ENCODE measurements around the gene CRYBG3.

Gene CRYBG3

DNA sequence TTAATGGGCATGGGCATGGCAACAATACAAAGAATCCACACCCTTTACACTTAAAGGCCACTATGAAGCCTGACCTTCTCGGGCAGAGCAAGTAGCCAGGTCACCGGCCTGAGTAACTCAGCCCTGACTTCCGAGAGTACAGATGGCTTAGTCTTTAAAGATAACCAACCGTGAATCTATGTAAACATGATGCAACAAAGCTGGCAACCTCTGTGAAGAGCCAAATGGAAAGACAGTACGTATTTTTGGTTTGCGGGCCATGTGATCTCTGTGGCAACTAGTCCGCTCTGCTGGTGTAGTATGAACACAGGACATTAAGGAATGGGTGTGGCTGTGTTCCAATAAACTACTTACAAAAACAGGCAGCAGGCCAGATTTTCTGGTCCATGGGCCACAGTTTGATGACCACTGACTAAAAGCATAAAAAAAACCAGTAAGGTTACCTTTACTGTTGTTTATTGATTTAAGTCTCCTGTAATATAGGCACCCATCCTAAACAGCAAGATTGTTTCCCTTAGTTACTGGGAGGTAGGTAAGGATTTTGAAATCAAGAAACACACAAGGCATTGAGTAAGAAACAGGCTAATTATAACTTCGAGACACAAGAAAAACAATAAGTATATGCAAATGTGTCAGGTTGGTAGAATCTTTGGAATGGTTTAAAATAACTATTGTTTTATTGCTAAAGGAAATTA, 136.0 kb downstream of the CRYBG3 start:
- Histone ChIP-seq H3K9me3 (ENCODE audit: control insufficient read depth, low read length) (no peaks in the 10 kb centered on the region), H3K36me3 (ENCODE audit: control insufficient read depth, insufficient read depth, low read length) (peaks cover 35% of the 10 kb centered on the region), H3K27ac (ENCODE audit: low read depth, low read length, severe bottlenecking) (no peak overlapping the region), H3K4me3 (ENCODE audit: extremely low read depth, insufficient read depth, low read length, poor library complexity, severe bottlenecking) (no peak overlapping the region), H3K4me1 (ENCODE audit: control insufficient read depth, insufficient read depth, low read length, poor library complexity, severe bottlenecking) (no peaks in the 10 kb centered on the region)
- 89 to 94% methylated on average over 5 to 7 of the region's 8 CpGs for WGBS, 2 experiments (ENCODE audit: insufficient coverage in 2 of 2)

DNA sequence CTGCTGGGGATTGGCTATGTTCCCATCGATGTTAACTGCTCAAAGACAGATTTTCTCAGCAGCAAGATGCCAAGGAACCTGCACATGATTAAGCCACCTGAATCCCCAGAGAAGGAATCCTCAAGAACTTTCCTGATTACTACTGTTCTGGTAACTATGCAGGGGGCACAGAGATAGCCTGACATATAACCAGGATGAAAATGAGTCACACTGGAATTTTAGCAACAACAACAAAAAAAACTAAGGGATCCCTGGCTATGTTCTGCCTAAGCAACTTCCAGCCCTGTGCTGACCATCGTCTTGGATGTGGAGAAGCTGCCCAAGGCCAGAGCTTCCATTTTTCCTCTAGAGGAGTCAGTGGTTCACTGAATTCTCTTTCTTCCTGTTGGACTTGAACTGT, 136.6 kb downstream of the CRYBG3 start:
- WGBS, 2 experiments (ENCODE audit: insufficient coverage in 2 of 2) = 88 to 100% methylated on average over 2 of the region's 2 CpGs
- Histone ChIP-seq H3K9me3 (ENCODE audit: control insufficient read depth, low read length) (no peaks in the 10 kb centered on the region), H3K27ac (ENCODE audit: low read depth, low read length, severe bottlenecking) (no peak overlapping the region)

DNA sequence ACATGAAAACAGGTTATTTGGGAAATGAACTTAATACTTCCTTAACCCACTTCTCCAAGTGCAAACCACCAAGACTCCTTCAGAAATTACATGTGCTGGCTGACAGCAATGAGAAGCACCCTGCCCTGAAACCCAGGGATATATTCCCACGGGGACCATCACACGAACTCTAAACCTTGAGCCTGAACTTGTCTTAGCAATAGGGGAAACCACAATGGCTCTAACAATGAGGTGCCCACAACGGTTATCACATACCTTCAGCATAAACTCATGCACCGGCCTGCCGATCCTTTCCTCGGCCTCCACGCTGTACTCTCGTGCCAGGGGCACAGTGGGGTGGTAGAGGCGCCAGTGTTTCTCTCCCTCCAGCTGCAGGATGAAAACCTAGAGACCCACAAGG, 137.0 kb downstream of the CRYBG3 start:
- H3K9me3 ChIP-seq (ENCODE audit: control insufficient read depth, low read length) = no peaks in the 10 kb centered on the region
- WGBS, 2 experiments (ENCODE audit: insufficient coverage in 2 of 2) = 93 to 99% methylated on average over 3 to 9 of the region's 9 CpGs

More for the DNA sequence above, 136.6 kb downstream of the CRYBG3 start:
- Histone ChIP-seq H3K36me3 (ENCODE audit: control insufficient read depth, insufficient read depth, low read length) (peaks cover 30% of the 10 kb centered on the region), H3K4me1 (ENCODE audit: control insufficient read depth, insufficient read depth, low read length, poor library complexity, severe bottlenecking) (no peaks in the 10 kb centered on the region), H3K4me3 (ENCODE audit: extremely low read depth, insufficient read depth, low read length, poor library complexity, severe bottlenecking) (no peak overlapping the region)

DNA sequence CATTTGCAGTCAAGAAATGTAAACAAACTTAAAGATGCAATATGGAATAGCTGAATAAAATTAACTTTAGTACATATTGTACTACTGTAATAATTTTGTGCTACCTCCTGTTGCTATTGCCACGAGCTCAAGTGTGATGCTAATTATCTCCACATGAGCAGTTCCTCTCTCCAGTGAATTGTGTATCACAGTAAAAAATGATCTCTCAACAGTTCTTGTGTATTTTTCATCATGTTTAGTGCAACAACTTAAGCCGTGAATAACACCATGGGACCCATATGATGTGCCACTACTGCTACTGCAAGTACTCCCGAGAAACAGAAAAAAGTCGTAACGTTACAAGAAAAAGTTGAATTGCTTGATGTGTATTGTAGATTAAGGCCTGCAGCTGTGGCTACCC, 138.1 kb downstream of the CRYBG3 start:
- H3K4me3 ChIP-seq (ENCODE audit: extremely low read depth, insufficient read depth, low read length, poor library complexity, severe bottlenecking) = no peak overlapping the region
- no peak overlapping the region for H3K27ac ChIP-seq (ENCODE audit: low read depth, low read length, severe bottlenecking)
- WGBS, 2 experiments (ENCODE audit: insufficient coverage in 2 of 2) = 94 to 100% methylated on average over 1 to 3 of the region's 5 CpGs
- no peaks in the 10 kb centered on the region for H3K9me3 ChIP-seq (ENCODE audit: control insufficient read depth, low read length)
- no peaks in the 10 kb centered on the region for H3K4me1 ChIP-seq (ENCODE audit: control insufficient read depth, insufficient read depth, low read length, poor library complexity, severe bottlenecking)
- peaks cover 23% of the 10 kb centered on the region for H3K36me3 ChIP-seq (ENCODE audit: control insufficient read depth, insufficient read depth, low read length)

More for the DNA sequence above, 137.0 kb downstream of the CRYBG3 start:
- H3K36me3 ChIP-seq (ENCODE audit: control insufficient read depth, insufficient read depth, low read length) = peaks cover 30% of the 10 kb centered on the region
- H3K4me3 ChIP-seq (ENCODE audit: extremely low read depth, insufficient read depth, low read length, poor library complexity, severe bottlenecking) = no peak overlapping the region
- H3K4me1 ChIP-seq (ENCODE audit: control insufficient read depth, insufficient read depth, low read length, poor library complexity, severe bottlenecking) = no peaks in the 10 kb centered on the region
- H3K27ac ChIP-seq (ENCODE audit: low read depth, low read length, severe bottlenecking) = no peak overlapping the region

DNA sequence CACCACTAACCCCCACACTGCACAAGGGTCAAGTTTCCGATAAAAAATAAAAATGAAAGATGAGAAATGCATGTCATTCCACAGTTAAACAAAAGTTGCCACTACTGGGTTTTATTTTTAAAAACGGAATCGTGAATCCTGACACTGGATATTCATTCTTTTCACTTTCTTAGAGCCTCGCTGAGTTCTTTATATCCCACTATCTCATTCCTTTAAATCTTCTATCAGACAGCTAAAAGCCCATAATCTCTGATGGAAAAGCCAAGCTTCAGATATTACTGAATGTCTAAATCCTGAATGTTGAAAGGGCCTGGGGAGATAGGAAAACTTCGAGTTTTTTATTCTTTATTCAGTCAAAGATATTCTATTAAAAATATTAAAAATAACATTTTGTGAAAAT, 138.7 kb downstream of the CRYBG3 start:
- no peak overlapping the region for H3K4me3 ChIP-seq (ENCODE audit: extremely low read depth, insufficient read depth, low read length, poor library complexity, severe bottlenecking)
- H3K9me3 ChIP-seq (ENCODE audit: control insufficient read depth, low read length) = no peaks in the 10 kb centered on the region
- 95 to 100% methylated on average over 2 of the region's 5 CpGs for WGBS, 2 experiments (ENCODE audit: insufficient coverage in 2 of 2)
- no peak overlapping the region for H3K27ac ChIP-seq (ENCODE audit: low read depth, low read length, severe bottlenecking)
- H3K36me3 ChIP-seq (ENCODE audit: control insufficient read depth, insufficient read depth, low read length) = peaks cover 20% of the 10 kb centered on the region
- H3K4me1 ChIP-seq (ENCODE audit: control insufficient read depth, insufficient read depth, low read length, poor library complexity, severe bottlenecking) = no peaks in the 10 kb centered on the region

DNA sequence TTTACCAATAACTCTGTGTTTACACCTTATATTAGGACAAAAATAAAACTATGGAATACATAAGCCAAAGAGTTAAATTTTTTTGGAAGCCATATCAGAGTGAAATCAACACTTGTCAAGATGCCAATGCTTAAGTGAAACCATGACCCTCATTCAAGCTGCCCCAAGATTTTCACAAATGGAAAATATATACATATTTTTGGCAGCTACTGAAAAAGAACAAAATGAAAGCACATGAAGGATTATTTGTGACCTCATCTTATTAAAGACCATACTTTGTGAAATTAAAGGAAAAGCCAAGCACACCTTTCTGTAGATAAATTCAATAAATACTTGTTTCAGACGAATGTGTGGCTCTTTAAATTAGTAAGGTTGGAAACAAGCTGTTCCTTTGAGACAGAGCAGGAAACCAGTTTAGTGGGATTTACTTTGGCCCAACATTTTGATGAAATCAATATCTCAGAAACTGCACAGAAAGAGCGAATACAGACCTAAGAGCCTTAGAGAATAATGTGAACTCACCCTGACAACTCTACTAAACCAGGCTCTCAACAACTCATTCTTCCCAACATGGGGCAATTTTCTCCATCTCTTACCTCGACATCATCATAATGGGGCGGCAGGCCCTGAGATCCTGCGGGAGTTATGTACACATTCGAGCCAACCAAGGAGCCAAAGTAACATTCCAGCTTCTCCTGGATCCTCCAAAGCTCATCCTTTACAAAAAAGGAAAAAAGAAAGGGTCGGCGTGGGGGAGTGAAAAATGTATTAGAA, 139.4 kb downstream of the CRYBG3 start:
- Histone ChIP-seq H3K4me3 (ENCODE audit: extremely low read depth, insufficient read depth, low read length, poor library complexity, severe bottlenecking) (no peak overlapping the region), H3K27ac (ENCODE audit: low read depth, low read length, severe bottlenecking) (no peak overlapping the region), H3K4me1 (ENCODE audit: control insufficient read depth, insufficient read depth, low read length, poor library complexity, severe bottlenecking) (no peaks in the 10 kb centered on the region), H3K36me3 (ENCODE audit: control insufficient read depth, insufficient read depth, low read length) (peaks cover 22% of the 10 kb centered on the region), H3K9me3 (ENCODE audit: control insufficient read depth, low read length) (no peaks in the 10 kb centered on the region)
- WGBS, 2 experiments (ENCODE audit: insufficient coverage in 2 of 2) = 90 to 94% methylated on average over 1 to 2 of the region's 8 CpGs

DNA sequence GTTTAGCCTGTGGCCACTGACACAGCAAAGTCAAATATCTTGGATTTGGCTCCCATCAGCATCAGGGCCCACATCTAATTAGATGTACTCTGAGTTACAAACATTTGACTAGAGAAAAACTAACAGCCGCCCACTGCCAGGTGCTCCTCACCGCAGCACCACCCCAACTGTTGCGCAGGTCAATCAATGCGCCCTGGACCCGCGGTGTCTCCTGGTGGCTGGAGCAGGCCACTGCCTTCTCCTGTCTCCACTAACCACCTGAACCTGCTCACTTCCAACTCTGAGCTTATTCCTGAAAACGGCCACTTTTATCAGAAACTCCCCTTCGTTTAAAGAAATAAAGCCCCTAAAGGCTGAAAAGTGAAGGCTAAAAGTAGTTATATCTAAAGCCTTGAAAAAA, 146.2 kb downstream of the CRYBG3 start:
- no peaks in the 10 kb centered on the region for H3K9me3 ChIP-seq (ENCODE audit: control insufficient read depth, low read length)
- WGBS, 2 experiments (ENCODE audit: insufficient coverage in 2 of 2) = 88 to 94% methylated on average over 6 of the region's 8 CpGs
- no peak overlapping the region for H3K27ac ChIP-seq (ENCODE audit: low read depth, low read length, severe bottlenecking)
- peaks cover 8% of the 10 kb centered on the region for H3K4me1 ChIP-seq (ENCODE audit: control insufficient read depth, insufficient read depth, low read length, poor library complexity, severe bottlenecking)
- no peak overlapping the region for H3K4me3 ChIP-seq (ENCODE audit: extremely low read depth, insufficient read depth, low read length, poor library complexity, severe bottlenecking)
- peaks cover 18% of the 10 kb centered on the region for H3K36me3 ChIP-seq (ENCODE audit: control insufficient read depth, insufficient read depth, low read length)

DNA sequence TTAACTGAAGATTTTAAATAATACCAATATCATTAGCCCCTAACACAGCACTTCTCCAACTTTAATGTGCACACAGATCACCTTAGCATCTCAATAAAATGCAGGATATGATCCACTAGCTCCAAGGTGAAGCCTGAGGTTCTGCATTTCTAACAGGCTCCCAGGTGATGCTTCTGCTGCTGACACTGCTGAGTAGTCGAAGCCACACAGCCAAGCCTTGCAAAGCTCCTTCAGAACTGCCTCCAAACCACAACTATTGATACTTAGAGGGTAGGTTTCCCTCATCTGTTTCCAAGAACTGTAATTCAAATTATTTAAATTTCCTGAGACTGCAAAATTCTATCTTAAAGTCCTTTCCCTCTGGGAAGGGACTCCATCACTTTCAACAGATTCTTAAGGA, 146.6 kb downstream of the CRYBG3 start:
- peaks cover 8% of the 10 kb centered on the region for H3K4me1 ChIP-seq (ENCODE audit: control insufficient read depth, insufficient read depth, low read length, poor library complexity, severe bottlenecking)
- 80% methylated on average over 1 of the region's 1 CpG; no CpG with 5 or more reads in 1 of the 2 experiments for WGBS, 2 experiments (ENCODE audit: insufficient coverage in 2 of 2)
- no peak overlapping the region for H3K27ac ChIP-seq (ENCODE audit: low read depth, low read length, severe bottlenecking)
- peaks cover 18% of the 10 kb centered on the region for H3K36me3 ChIP-seq (ENCODE audit: control insufficient read depth, insufficient read depth, low read length)
- no peaks in the 10 kb centered on the region for H3K9me3 ChIP-seq (ENCODE audit: control insufficient read depth, low read length)
- no peak overlapping the region for H3K4me3 ChIP-seq (ENCODE audit: extremely low read depth, insufficient read depth, low read length, poor library complexity, severe bottlenecking)

DNA sequence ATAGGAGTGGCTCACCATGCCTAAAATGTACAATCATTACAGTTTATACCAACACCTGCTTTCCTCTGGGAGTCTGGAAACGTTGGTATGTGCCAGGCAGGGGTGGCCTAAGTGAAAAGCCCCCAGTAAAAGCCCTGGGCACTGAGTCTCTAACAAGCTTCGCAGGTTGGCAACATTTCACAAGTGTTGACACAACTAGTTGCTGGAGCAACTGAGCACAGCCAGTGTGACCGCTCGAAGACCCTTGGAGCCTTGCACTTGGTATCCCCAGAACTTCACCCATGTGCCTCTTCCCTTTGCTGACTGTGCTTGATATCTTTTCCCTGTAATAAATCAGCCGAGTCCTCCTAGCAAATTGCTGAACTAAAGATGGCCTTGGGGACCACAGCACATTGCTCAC, 147.7 kb downstream of the CRYBG3 start:
- H3K27ac ChIP-seq (ENCODE audit: low read depth, low read length, severe bottlenecking) = no peak overlapping the region
- H3K4me3 ChIP-seq (ENCODE audit: extremely low read depth, insufficient read depth, low read length, poor library complexity, severe bottlenecking) = no peak overlapping the region
- no peaks in the 10 kb centered on the region for H3K9me3 ChIP-seq (ENCODE audit: control insufficient read depth, low read length)
- WGBS, 2 experiments (ENCODE audit: insufficient coverage in 2 of 2) = 93% methylated on average over 4 of the region's 5 CpGs
- H3K4me1 ChIP-seq (ENCODE audit: control insufficient read depth, insufficient read depth, low read length, poor library complexity, severe bottlenecking) = peaks cover 8% of the 10 kb centered on the region
- H3K36me3 ChIP-seq (ENCODE audit: control insufficient read depth, insufficient read depth, low read length) = peaks cover 18% of the 10 kb centered on the region

DNA sequence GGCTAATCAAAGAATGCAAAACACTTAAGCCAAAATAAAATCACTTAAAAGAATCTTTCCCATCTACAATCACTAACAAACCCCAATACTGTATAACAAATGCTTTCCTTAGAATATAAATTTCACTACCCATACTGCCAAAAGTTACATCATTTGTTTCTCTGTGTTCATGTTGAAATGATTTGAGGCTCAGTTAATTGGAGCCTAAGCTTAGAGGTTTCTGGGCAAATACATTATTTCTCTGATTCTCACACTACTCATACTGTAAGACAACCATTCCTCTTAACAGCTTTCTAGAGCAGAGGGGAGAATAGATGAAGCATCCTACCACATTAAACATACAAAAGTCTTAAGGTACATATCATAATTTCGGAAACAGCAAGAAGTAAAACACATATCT, 148.3 kb downstream of the CRYBG3 start:
- no peaks in the 10 kb centered on the region for H3K9me3 ChIP-seq (ENCODE audit: control insufficient read depth, low read length)
- no peak overlapping the region for H3K4me3 ChIP-seq (ENCODE audit: extremely low read depth, insufficient read depth, low read length, poor library complexity, severe bottlenecking)
- peaks cover 8% of the 10 kb centered on the region for H3K4me1 ChIP-seq (ENCODE audit: control insufficient read depth, insufficient read depth, low read length, poor library complexity, severe bottlenecking)
- peaks cover 15% of the 10 kb centered on the region for H3K36me3 ChIP-seq (ENCODE audit: control insufficient read depth, insufficient read depth, low read length)
- no peak overlapping the region for H3K27ac ChIP-seq (ENCODE audit: low read depth, low read length, severe bottlenecking)
- no CpG with 5 or more reads among the region's 1 CpG for WGBS, 2 experiments (ENCODE audit: insufficient coverage in 2 of 2)
